Heart left ventricle (tissue), 16 donors: ENCODE results near the gene MET. TPM values are rescaled to one million over a fixed set of nuclear protein-coding genes. Genes with fewer than 3 reads are reported as not detected.

Source experiments
- ATAC-seq, 4 donors: fragments of 200-7000 bp; cut with Tn5 transposase; one replicate each; pipeline ENCODE4 v1.9.1; 2020 to 2022; ENCODE audit warnings: moderate library complexity in 4 of 4, mild to moderate bottlenecking in 3 of 4, moderate number of reproducible peaks in 1 of 4
- DNase-seq, 5 donors: peaks; one replicate each; pipeline ENCODE4 v3.0.0-alpha.2; 2020
- H3K27ac ChIP-seq, 12 donors: fragments of 200-600 bp; sonication (generic) in 4 of 12; one replicate each; pipeline versions ENCODE4 v1.5.0 to v1.8.0; 2016 to 2022; ENCODE audit warnings: mild to moderate bottlenecking in 2 of 12
- H3K27me3 ChIP-seq, 9 donors: fragments of 200-600 bp; sonication (generic) in 2 of 9; one replicate each; pipeline versions ENCODE4 v1.5.1 to v1.8.0; 2016 to 2022; ENCODE audit warnings: mild to moderate bottlenecking in 3 of 9
- H3K36me3 ChIP-seq, 9 donors: fragments of 200-600 bp; sonication (generic) in 2 of 9; one replicate each; pipeline versions ENCODE4 v1.5.0 to v1.8.0; 2018 to 2022; ENCODE audit warnings: mild to moderate bottlenecking in 2 of 9
- H3K4me1 ChIP-seq, 12 donors: fragments of 200-600 bp; sonication (generic) in 4 of 12; one replicate each; pipeline versions ENCODE4 v1.5.0 to v1.8.0; 2016 to 2022; ENCODE audit warnings: mild to moderate bottlenecking in 3 of 12
- H3K4me3 ChIP-seq, 12 donors: fragments of 200-600 bp; sonication (generic) in 4 of 12; one replicate each; pipeline versions ENCODE4 v1.5.0 to v1.8.0; 2017 to 2022; ENCODE audit warnings: mild to moderate bottlenecking in 9 of 12, moderate library complexity in 4 of 12
- H3K9me3 ChIP-seq, 12 donors: fragments of 200-600 bp; sonication (generic) in 4 of 12; one replicate each; pipeline versions ENCODE4 v1.5.0 to v1.8.0; 2016 to 2022; ENCODE audit warnings: mild to moderate bottlenecking in 1 of 12
- CTCF ChIP-seq, 12 donors: fragments of 200-600 bp; sonication (generic) in 4 of 12; IDR thresholded peaks; one replicate each; pipeline versions ENCODE4 v1.5.0 to v1.8.0; 2018 to 2022; ENCODE audit warnings: antibody characterized with exemption in 12 of 12, mild to moderate bottlenecking in 5 of 12
- POLR2A ChIP-seq, 2 donors: fragments of 450-650 bp; IDR thresholded peaks; one replicate each; pipeline ENCODE4 v1.6.1; 2017; ENCODE audit warnings: antibody characterized with exemption in 2 of 2, mild to moderate bottlenecking in 2 of 2, moderate library complexity in 2 of 2
- WGBS, 4 donors: extraction: QIAGEN DNeasy Blood & Tissue Kit in 2 of 4; methylation state at CpG; one replicate each; pipeline versions ENCODE4 v1.1.5 to v1.1.7; 2013 to 2018; 5-methylcytosine and 5-hydroxymethylcytosine counted together
- intact Hi-C, 10 donors: fragments of 100-400 bp; cut with DNase I; formaldehyde crosslinking; loops; one replicate each; pipeline versions ENCODE4 v1.11.1 to v1.14.2; 2022
- polyA plus RNA-seq, 2 donors: library from polyadenylated mRNA; stranded (reverse); fragments of 200-250 nt; gene quantifications; one replicate each; pipeline ENCODE4 v1.2.3, GENCODE V29; 2013
- total RNA-seq, 9 donors: library from RNA; depleted of rRNA in 2 of 9; stranded (reverse); fragments of >200 nt in 2 of 9; fragmentation: NEBNext Ultra II Directional in 3 of 9; extraction: Animal tissue kit (Norgen Biotek cat#: 25700) in 3 of 9; gene quantifications; one replicate each; pipeline versions ENCODE4 v1.1.0 to v1.2.4, GENCODE V29; 2016 to 2023
- donor health status: ischemic (EF 13 %, LVEDD 7.1; RV severe dilation, severe dysfunction).
- donor health status: healthy with polysubstance abuse.
- donor health status: DM: no; HTN: yes; CAD: no.
- donor health status: DM: no; HTN: no; CAD: no.
- donor health status: ischemic (EF 25% LVEDD 6.9; RV normal size, moderate dysfunction).
- donor health status: ischemic (EF 25% LVEDD 5.7; RV mildly dilated, moderate dysfunction).
- donor health status: healthy.
- donor health status: DM: yes; HTN: yes; CAD: no.
- donor health status: ischemic (EF 35%, LVEDD 5.7; RV mildly dilated, moderate dysfunction).
- donor health status: nonischemic (EF 11% LVEDD 7.7; RV severe dilation, severe dysfunction).
- donor health status: DM: yes; HTN: yes; CAD: no.
- donor health status: PGD.
- donor health status: ischemic (EF 29% LVEDD 5.4; RV normal size, mild dysfunction).
- donor health status: nonischemic (EF 23%, LVEDD 6.1; RV moderate dilation, normal function).

The MET gene
- total and polyA plus RNA-seq, 11 donors, result 2.4 to 29.7 (median 14.3) TPM

GRCh38 chr7:116706668-116707126 is 34.7 kb downstream of the MET start:
- intact Hi-C loops, result no loop called here
- no peak for DNase-seq
- no peaks in the 10 kb centered on the region for H3K9me3 ChIP-seq
- TF ChIP-seq POLR2A (IDR thresholded peaks at IDR 0.05) (no peak), CTCF (IDR thresholded peaks at IDR 0.05) (no peak)
- H3K4me3 ChIP-seq, result peak overlapping the region in 1 of 12 donors; percentile 4
- 43 to 53% (median 47%) methylated on average over 3 of the region's 3 CpGs for WGBS, 4 donors
- no peaks in the 10 kb centered on the region for H3K27me3 ChIP-seq
- no peaks in the 10 kb centered on the region for H3K36me3 ChIP-seq
- ATAC-seq, result peak in 1 of 4 donors; percentile 54
- no peak overlapping the region for H3K27ac ChIP-seq
- H3K4me1 ChIP-seq, result peaks cover 0 to 14% (median 1%) of the 10 kb centered on the region in 12 donors

- ATAC-seq (no peak), DNase-seq (no peak)
- 89 to 91% (median 89%) methylated on average over 3 of the region's 3 CpGs for WGBS, 4 donors
- Histone ChIP-seq H3K4me1 (peaks cover 0 to 14% (median 1%) of the 10 kb centered on the region in 12 donors), H3K4me3 (no peak overlapping the region), H3K27ac (no peak overlapping the region), H3K9me3 (no peaks in the 10 kb centered on the region), H3K27me3 (no peaks in the 10 kb centered on the region), H3K36me3 (no peaks in the 10 kb centered on the region)
- intact Hi-C loops, result no loop called here
- no peak for TF ChIP-seq POLR2A (IDR thresholded peaks at IDR 0.05)
- no peak for TF ChIP-seq CTCF (IDR thresholded peaks at IDR 0.05)
Observed at GRCh38 chr7:116707289-116707688, 35.3 kb downstream of the MET start.

- Histone ChIP-seq H3K27ac (no peak overlapping the region), H3K27me3 (no peaks in the 10 kb centered on the region), H3K9me3 (no peaks in the 10 kb centered on the region), H3K4me3 (no peak overlapping the region), H3K4me1 (peaks cover 0 to 14% (median 1%) of the 10 kb centered on the region in 12 donors), H3K36me3 (no peaks in the 10 kb centered on the region)
- WGBS, 4 donors, result 89 to 99% (median 96%) methylated on average over 1 of the region's 1 CpG
- DNase-seq (no peak), ATAC-seq (no peak)
- intact Hi-C loops, result no loop called here
- TF ChIP-seq CTCF (IDR thresholded peaks at IDR 0.05) (no peak), POLR2A (IDR thresholded peaks at IDR 0.05) (no peak)
Observed at GRCh38 chr7:116708248-116708647, 36.3 kb downstream of the MET start.

- no peak overlapping the region for H3K27ac ChIP-seq
- no peaks in the 10 kb centered on the region for H3K27me3 ChIP-seq
- WGBS, 4 donors, result 49 to 73% (median 64%) methylated on average over 1 of the region's 1 CpG
- peaks cover 0 to 14% (median 1%) of the 10 kb centered on the region in 12 donors for H3K4me1 ChIP-seq
- H3K36me3 ChIP-seq, result no peaks in the 10 kb centered on the region
- TF ChIP-seq CTCF (IDR thresholded peaks at IDR 0.05) (no peak), POLR2A (IDR thresholded peaks at IDR 0.05) (no peak)
- ATAC-seq (no peak), DNase-seq (no peak)
- intact Hi-C loops, result no loop called here
- no peak overlapping the region for H3K4me3 ChIP-seq
- no peaks in the 10 kb centered on the region for H3K9me3 ChIP-seq
Observed at GRCh38 chr7:116708861-116709260, 36.9 kb downstream of the MET start.
